HG03558 (cell line): Measurements from ENCODE around the gene TEF.

ENCODE experiments used
- ATAC-seq: cut with Tn5 transposase; IDR thresholded peaks from one replicate; pipeline ENCODE4 v1.9.1; 2021; ENCODE audit warnings: moderate number of reproducible peaks; ENCODE audit not compliant: unreplicated experiment; ENCODE audit errors: extremely low read depth

TEF gene

GRCh38 chr22:41381329-41382097, at the start of gene TEF:
Gene TEF, plus strand, starts transcription at chr22:41381942. Its CDS starts 103 bp downstream, at chr22:41382045.
- peak; percentile 50 for ATAC-seq

GRCh38 chr22:41332217-41332939, 49.4 kb upstream of the TEF start:
- ATAC-seq: no peak

- no peak for ATAC-seq
Measured at GRCh38 chr22:41333806-41334205, 47.9 kb upstream of the TEF start.

- ATAC-seq: no peak
Measured at GRCh38 chr22:41334215-41334614, 47.5 kb upstream of the TEF start.

GRCh38 chr22:41334951-41335635, 46.6 kb upstream of the TEF start:
- ATAC-seq: no peak

- ATAC-seq: no peak
Measured at GRCh38 chr22:41338614-41339212, 43.0 kb upstream of the TEF start.

GRCh38 chr22:41339823-41340222, 41.9 kb upstream of the TEF start:
- no peak for ATAC-seq

- no peak for ATAC-seq
Measured at GRCh38 chr22:41340357-41340756, 41.4 kb upstream of the TEF start.

GRCh38 chr22:41341012-41341411, 40.7 kb upstream of the TEF start:
- no peak for ATAC-seq

GRCh38 chr22:41341990-41342389, 39.8 kb upstream of the TEF start:
- no peak for ATAC-seq

- ATAC-seq: no peak
Measured at GRCh38 chr22:41343300-41343699, 38.4 kb upstream of the TEF start.

GRCh38 chr22:41343717-41344116, 38.0 kb upstream of the TEF start:
- ATAC-seq: no peak

- ATAC-seq: no peak
Measured at GRCh38 chr22:41344189-41344788, 37.5 kb upstream of the TEF start.

GRCh38 chr22:41345807-41346335, 35.9 kb upstream of the TEF start:
- ATAC-seq: no peak

- ATAC-seq: no peak
Measured at GRCh38 chr22:41347066-41347859, 34.5 kb upstream of the TEF start.

- no peak for ATAC-seq
Measured at GRCh38 chr22:41348964-41349484, 32.7 kb upstream of the TEF start.

GRCh38 chr22:41350087-41350486, 31.7 kb upstream of the TEF start:
- ATAC-seq: no peak

- no peak for ATAC-seq
Measured at GRCh38 chr22:41351011-41351410, 30.7 kb upstream of the TEF start.

GRCh38 chr22:41352058-41352457, 29.7 kb upstream of the TEF start:
- no peak for ATAC-seq
